OCI-LY1 (cell line): ENCODE measurements around the gene MUCL1.

ENCODE experiments used
- H2AFZ ChIP-seq: fragments of 200-600 bp; sonication (generic), shearing (Covaris generic); 2 replicates; pipeline ENCODE4 v1.6.0; 2014; ENCODE audit warnings: antibody characterized with exemption, mild to moderate bottlenecking, low read length
- H3F3A ChIP-seq: fragments of 200-600 bp; sonication (generic), shearing (Covaris generic); 2 replicates; pipeline ENCODE4 v1.6.0; 2014; ENCODE audit warnings: mild to moderate bottlenecking, antibody characterized with exemption, low read length, moderate library complexity; ENCODE audit not compliant: insufficient read depth
- H3K27ac ChIP-seq: fragments of 200-600 bp; sonication (generic); 2 replicates; pipeline ENCODE4 v1.5.1; 2014; ENCODE audit warnings: low read length, mixed run types, mild to moderate bottlenecking, low read depth; ENCODE audit not compliant: poor library complexity, severe bottlenecking
- H3K27me3 ChIP-seq: fragments of 200-600 bp; sonication (generic); 2 replicates; pipeline ENCODE4 v1.6.0; 2014; ENCODE audit warnings: antibody characterized with exemption, mild to moderate bottlenecking, low read length, moderate library complexity; ENCODE audit not compliant: insufficient read depth
- H3K36me3 ChIP-seq: fragments of 200-600 bp; sonication (generic); 2 replicates; pipeline ENCODE4 v1.6.1; 2014; ENCODE audit warnings: mild to moderate bottlenecking, antibody characterized with exemption, low read length, moderate library complexity, mixed read lengths; ENCODE audit not compliant: insufficient read depth
- H3K4me1 ChIP-seq: fragments of 200-600 bp; sonication (generic); 2 replicates; pipeline ENCODE4 v1.5.1; 2014; ENCODE audit warnings: mild to moderate bottlenecking, low read length, moderate library complexity; ENCODE audit not compliant: insufficient read depth, severe bottlenecking
- H3K4me2 ChIP-seq: fragments of 200-600 bp; sonication (generic), shearing (Covaris generic); 2 replicates; pipeline ENCODE4 v1.6.1; 2014; ENCODE audit warnings: low read length
- H3K4me3 ChIP-seq: fragments of 200-600 bp; sonication (generic); 2 replicates; pipeline ENCODE4 v1.5.1; 2014; ENCODE audit warnings: low read length, low read depth, mild to moderate bottlenecking, mixed read lengths; ENCODE audit not compliant: poor library complexity, severe bottlenecking
- H3K79me2 ChIP-seq: fragments of 200-600 bp; shearing (Covaris generic); 2 replicates; pipeline ENCODE4 v1.6.1; 2016; ENCODE audit warnings: mixed run types, low read length, mixed read lengths; ENCODE audit not compliant: insufficient read depth
- H3K9ac ChIP-seq: fragments of 200-600 bp; sonication (generic), shearing (Covaris generic); 2 replicates; pipeline ENCODE4 v1.6.1; 2014; ENCODE audit warnings: mild to moderate bottlenecking, low read length, mixed read lengths
- H3K9me2 ChIP-seq: fragments of 200-600 bp; sonication (generic), shearing (Covaris generic); 2 replicates; pipeline ENCODE4 v1.6.1; 2014; ENCODE audit warnings: low read depth, mild to moderate bottlenecking, low read length, mixed read lengths
- H3K9me3 ChIP-seq: fragments of 200-600 bp; shearing (Covaris generic); 2 replicates; pipeline ENCODE4 v1.6.1; 2014; ENCODE audit warnings: low read length, mixed read lengths
- H4K20me1 ChIP-seq: fragments of 200-600 bp; sonication (generic), shearing (Covaris generic); 2 replicates; pipeline ENCODE4 v1.6.0; 2016; ENCODE audit warnings: mild to moderate bottlenecking, low read length; ENCODE audit not compliant: insufficient read depth
- EZH2 ChIP-seq: fragments of 200-600 bp; sonication (generic), shearing (Covaris generic); IDR thresholded peaks from 2 replicates; pipeline ENCODE4 v1.8.0; 2017; ENCODE audit warnings: borderline replicate concordance, mixed run types, mild to moderate bottlenecking, antibody characterized with exemption, low read length, moderate library complexity, mixed read lengths
- TF ChIP-seq, protein P1 (sequence below): fragments of 200-600 bp; sonication (generic), shearing (Covaris generic); IDR thresholded peaks from 2 replicates; pipeline ENCODE4 v1.5.1; 2017; ENCODE audit warnings: mild to moderate bottlenecking, antibody characterized with exemption, low read length, moderate library complexity, mixed read lengths

MUCL1 gene, protein sequence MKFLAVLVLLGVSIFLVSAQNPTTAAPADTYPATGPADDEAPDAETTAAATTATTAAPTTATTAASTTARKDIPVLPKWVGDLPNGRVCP

DNA sequence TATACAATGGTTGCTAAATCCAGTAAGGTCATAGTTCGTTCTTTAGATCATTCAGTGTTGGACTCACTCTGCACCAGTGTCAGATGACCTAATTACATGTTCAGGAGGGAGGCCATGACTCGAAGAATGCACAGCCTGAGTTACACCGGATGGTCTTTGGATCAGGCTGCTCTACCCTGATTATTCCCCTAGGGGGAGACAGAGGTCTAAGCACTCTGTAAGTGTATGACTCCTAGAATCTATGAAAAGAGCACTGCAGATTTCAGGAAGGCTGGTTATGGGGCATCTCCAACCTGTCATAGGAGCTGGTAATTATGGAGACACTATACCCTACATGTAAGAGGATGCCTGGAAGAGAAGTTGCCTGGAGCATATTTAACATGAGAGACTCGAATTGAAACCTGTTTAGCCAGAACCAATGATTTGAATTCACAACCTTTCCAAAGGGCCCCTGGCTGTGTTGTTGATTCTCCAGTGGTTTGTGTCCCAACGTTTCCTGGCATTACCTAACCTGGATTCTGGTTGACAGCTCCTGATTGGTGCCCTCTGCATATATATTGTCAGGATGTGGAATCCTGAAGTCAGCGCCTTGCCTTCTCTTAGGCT lies at the start of gene MUCL1:
TSS of gene MUCL1 (plus strand) at position 584 of the 606 bp plus-strand sequence. CDS start 67 bp downstream, outside the sequence.
- H3K36me3 ChIP-seq: no peaks in the 10 kb centered on the region
- H3K9ac ChIP-seq: no peak within 1 kb of the TSS
- H3K27me3 ChIP-seq: no peaks in the 10 kb centered on the region
- no peaks in the 10 kb centered on the region for H4K20me1 ChIP-seq
- H3K79me2 ChIP-seq: no peaks in the 10 kb centered on the region
- no peaks in the 10 kb centered on the region for H3K9me2 ChIP-seq
- no peak within 1 kb of the TSS for H3K4me2 ChIP-seq
- H2AFZ ChIP-seq: no peak within 1 kb of the TSS
- H3K4me3 ChIP-seq: no peak within 1 kb of the TSS
- no peaks in the 10 kb centered on the region for H3F3A ChIP-seq
- H3K27ac ChIP-seq: no peak within 1 kb of the TSS
- TF ChIP-seq EZH2: no peak
- TF ChIP-seq, protein P1, sequence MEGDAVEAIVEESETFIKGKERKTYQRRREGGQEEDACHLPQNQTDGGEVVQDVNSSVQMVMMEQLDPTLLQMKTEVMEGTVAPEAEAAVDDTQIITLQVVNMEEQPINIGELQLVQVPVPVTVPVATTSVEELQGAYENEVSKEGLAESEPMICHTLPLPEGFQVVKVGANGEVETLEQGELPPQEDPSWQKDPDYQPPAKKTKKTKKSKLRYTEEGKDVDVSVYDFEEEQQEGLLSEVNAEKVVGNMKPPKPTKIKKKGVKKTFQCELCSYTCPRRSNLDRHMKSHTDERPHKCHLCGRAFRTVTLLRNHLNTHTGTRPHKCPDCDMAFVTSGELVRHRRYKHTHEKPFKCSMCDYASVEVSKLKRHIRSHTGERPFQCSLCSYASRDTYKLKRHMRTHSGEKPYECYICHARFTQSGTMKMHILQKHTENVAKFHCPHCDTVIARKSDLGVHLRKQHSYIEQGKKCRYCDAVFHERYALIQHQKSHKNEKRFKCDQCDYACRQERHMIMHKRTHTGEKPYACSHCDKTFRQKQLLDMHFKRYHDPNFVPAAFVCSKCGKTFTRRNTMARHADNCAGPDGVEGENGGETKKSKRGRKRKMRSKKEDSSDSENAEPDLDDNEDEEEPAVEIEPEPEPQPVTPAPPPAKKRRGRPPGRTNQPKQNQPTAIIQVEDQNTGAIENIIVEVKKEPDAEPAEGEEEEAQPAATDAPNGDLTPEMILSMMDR: peak; percentile 85
- no peaks in the 10 kb centered on the region for H3K4me1 ChIP-seq
- H3K9me3 ChIP-seq: no peaks in the 10 kb centered on the region

DNA sequence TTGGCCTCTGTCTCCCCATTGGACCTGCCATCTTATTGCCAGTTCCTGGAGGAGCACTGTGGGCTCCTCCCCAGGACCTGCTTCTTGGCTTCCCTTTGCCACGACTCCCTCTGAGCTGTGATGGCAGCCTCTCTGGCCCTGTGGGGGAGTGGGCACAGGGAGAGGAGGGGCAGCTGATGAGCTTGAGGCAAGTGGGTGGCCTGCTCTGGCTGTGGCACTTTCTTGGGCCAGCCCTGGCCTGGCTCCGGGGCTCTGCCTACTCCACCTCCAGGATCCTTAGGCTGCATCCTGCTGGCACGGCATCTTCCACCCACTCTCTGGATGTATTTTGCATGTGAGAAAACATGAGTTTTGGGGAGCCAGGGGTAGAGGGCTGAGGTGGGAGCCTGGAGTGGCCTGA lies 32.6 kb upstream of the MUCL1 start:
- Histone ChIP-seq H3K36me3 (no peaks in the 10 kb centered on the region), H3K4me3 (no peak overlapping the region), H3K9me3 (no peaks in the 10 kb centered on the region), H2AFZ (no peak overlapping the region), H3F3A (no peaks in the 10 kb centered on the region), H3K79me2 (no peaks in the 10 kb centered on the region), H3K27ac (no peak overlapping the region), H3K9me2 (no peaks in the 10 kb centered on the region), H3K4me2 (no peak overlapping the region), H4K20me1 (no peaks in the 10 kb centered on the region), H3K9ac (no peak overlapping the region), H3K27me3 (no peaks in the 10 kb centered on the region), H3K4me1 (no peaks in the 10 kb centered on the region)
- TF ChIP-seq EZH2: no peak

DNA sequence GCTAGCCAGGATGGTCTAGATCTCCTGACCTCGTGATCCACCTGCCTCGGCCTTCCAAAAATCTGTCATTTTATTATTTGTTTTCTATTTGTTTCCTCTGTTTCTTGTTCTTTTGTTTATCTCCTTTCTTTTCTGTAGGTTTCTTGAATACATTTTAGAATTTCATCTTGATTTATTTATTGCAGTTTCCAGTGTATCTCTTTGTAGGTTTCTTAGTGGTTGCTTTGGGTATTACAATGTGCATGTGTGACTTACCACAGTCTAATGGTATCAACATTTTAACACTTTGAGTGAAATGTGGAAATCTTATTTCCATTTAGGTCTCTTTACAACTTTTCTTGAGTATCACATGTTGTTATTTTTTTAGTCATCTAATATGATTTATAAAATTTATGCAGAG lies 29.9 kb upstream of the MUCL1 start:
- H2AFZ ChIP-seq: no peak overlapping the region
- TF ChIP-seq EZH2: no peak
- TF ChIP-seq, protein P1: peak; percentile 22; the same call in 1 of the 2 replicates
- H3K27me3 ChIP-seq: no peaks in the 10 kb centered on the region
- no peak overlapping the region for H3K27ac ChIP-seq
- H3K4me1 ChIP-seq: no peaks in the 10 kb centered on the region
- no peaks in the 10 kb centered on the region for H3K9me3 ChIP-seq
- H4K20me1 ChIP-seq: no peaks in the 10 kb centered on the region
- H3K79me2 ChIP-seq: no peaks in the 10 kb centered on the region
- no peaks in the 10 kb centered on the region for H3K9me2 ChIP-seq
- H3K9ac ChIP-seq: no peak overlapping the region
- no peak overlapping the region for H3K4me2 ChIP-seq
- no peaks in the 10 kb centered on the region for H3K36me3 ChIP-seq
- H3K4me3 ChIP-seq: no peak overlapping the region
- H3F3A ChIP-seq: no peaks in the 10 kb centered on the region

DNA sequence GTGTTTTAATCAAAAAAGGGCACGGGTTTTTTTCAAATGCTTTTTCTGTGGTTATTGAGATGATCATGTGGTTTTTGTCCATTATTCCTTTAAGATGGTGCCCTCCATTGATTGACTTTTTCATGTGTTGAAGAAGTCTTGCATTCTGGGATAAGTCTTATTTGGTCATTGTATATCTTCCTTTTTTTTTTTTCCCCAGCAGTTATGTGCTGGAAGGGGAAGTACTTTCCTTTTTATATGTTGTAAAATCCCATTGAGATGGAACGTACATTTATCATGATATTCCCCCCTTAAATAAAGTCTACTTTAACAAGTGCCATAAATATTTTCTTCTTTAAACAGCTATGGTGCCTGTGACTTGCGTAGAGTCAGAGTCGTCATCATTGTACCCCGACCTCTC lies 24.8 kb upstream of the MUCL1 start:
- H3K27ac ChIP-seq: no peak overlapping the region
- no peak overlapping the region for H3K9ac ChIP-seq
- no peaks in the 10 kb centered on the region for H3K79me2 ChIP-seq
- no peak for TF ChIP-seq EZH2
- H3K36me3 ChIP-seq: no peaks in the 10 kb centered on the region
- no peaks in the 10 kb centered on the region for H3K27me3 ChIP-seq
- no peaks in the 10 kb centered on the region for H3K9me3 ChIP-seq
- no peaks in the 10 kb centered on the region for H3K4me1 ChIP-seq
- no peak overlapping the region for H3K4me2 ChIP-seq
- H4K20me1 ChIP-seq: no peaks in the 10 kb centered on the region
- no peaks in the 10 kb centered on the region for H3F3A ChIP-seq
- no peak overlapping the region for H2AFZ ChIP-seq
- H3K9me2 ChIP-seq: no peaks in the 10 kb centered on the region
- no peak overlapping the region for H3K4me3 ChIP-seq
